NCI-H2029 (cell line): ENCODE data around the gene BAZ1B.
"Not testable (repeated sequence)": the region's sequence is repeated elsewhere in the genome, so short reads cannot be mapped to it uniquely, and the experiment has no call there.

Source experiments
- DNase-seq: peaks from one replicate; lab custom pipeline; 2025; lab: John Stamatoyannopoulos, UW

The BAZ1B gene

DNA sequence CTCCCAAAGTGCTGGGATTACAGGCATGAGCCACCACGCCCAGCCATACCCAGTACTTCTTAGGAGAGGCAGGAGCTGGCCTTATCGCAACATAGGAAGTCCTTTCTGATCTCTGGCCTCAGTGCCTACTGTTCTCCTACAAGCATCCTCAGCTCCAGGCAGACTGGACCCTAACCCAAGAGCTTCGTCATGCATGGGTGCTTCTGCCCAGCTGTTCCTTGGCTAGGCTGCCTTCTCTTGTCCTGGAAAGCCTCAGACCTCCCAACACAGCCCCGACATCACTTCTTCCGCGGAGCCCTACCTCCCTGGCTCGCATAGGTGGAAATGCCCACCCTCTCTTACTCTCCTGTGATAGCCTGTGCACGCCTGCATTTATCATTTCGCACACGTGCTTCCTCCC, 19.6 kb upstream of the BAZ1B start:
- no peak for DNase-seq

DNA sequence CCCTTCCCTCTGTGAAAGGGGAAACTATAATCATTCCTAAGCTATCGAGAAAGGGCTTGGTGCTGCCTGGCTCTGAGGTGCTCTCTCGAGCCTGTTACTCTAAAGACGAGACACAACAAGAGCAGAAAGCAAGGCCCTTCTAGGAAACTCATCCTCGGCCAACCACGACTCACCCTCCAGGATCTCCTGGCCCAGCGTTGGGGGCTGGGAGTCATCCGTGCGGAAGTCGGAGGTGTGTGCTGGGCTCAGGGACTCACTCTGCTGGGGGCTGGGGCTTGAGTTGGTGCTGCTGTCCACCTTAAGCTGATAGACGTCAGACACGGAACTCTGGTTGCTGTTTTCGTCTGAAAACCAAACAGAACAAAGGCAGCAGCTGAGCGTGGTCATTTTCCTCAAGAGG, 17.6 kb upstream of the BAZ1B start:
- no peak for DNase-seq

DNA sequence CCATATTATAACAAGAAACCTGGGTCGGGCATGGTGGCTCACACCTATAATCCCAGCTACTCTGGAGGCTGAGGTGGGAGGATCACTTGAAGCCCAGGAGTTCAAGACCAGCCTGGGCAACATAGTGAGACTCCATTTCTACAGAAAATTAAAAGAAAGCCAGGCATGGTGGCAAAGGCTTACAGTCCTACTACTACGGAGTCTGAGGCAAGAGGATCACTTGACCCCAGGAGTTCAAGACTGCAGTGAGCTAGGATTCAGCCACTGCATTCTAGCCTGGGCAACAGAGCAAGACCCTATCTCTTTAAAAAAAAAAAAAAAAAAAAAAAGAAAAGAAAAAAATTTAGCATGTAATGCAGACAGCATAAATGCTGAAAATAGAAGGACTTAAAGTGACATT, 16.4 kb upstream of the BAZ1B start:
- not testable (repeated sequence) for DNase-seq

DNA sequence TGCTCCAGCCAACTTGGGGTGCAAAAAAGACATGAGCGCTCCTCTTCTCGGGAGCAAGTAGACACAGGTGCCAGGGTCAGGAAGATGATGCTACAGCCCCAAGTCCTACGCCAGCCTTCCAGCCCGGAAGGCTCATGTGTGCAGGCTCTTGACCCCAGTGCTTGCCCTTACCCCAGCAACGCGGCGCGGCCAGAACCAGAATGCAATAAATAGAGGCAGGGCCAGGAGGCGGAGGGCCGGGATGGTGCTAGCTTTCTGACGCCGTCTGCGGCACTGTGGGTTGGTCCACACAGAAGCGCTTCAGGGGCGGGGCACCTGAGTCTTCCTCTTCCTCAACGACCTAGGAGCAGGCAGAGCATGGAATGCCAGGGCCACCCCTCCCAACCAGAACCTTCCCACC, 15.0 kb upstream of the BAZ1B start:
- no peak for DNase-seq

DNA sequence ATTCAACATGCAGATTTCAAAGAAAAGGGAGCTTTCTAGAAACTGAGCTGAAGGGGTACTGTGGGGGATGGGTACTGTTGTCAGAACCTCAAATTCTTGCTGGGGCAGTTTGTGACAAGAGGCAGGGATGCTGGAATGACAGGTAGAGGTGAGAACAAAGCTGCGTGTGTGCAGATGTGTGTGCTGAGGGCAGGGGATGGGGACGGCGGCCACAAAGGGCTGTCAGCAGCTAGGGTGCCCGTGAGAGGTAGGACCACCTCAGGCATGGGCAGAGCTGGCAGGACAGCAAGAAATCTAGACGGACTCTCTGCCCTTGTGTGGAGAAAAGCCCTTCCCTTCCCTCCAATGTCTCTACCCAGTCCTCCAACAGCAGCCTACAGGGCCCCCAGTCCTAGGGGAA, 14.4 kb upstream of the BAZ1B start:
- DNase-seq = no peak

DNA sequence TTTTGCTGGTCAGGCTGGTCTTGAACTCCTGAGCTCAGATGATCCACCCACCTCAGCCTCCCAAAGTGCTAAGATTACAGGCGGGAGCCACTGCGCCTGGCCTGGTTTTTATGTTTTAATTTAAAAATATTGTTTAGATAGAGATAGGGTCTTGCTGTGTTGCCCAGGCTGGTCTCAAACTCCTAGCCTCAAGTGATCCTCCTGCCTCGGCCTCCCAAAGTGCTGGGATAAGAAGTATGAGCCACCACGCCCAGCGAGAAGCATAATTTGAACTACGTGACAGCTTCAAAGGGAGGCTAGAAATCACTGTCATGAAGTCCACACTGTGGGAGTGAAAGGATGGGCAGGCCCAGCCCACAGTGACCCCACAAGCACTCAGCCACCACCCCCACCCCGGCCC, 13.8 kb upstream of the BAZ1B start:
- DNase-seq = not testable (repeated sequence)

DNA sequence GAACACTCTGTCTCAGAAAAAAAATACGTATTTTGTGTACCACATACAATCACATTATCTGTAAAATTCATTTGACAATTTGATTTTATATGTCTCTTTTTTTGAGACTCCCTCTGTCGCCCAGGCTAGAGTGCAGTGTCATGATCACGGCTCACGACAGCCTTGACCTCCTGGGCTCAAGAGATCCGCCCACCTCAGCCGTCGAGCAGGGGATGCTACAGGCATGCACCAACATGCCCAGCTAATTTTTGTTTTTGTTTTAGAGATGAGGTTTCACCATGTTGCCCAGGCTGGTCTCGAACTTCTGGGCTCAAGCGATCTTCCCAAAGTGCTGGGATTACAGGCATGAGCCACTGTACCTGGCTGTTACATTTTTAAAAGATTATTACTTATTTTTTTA, 11.6 kb upstream of the BAZ1B start:
- no peak for DNase-seq

DNA sequence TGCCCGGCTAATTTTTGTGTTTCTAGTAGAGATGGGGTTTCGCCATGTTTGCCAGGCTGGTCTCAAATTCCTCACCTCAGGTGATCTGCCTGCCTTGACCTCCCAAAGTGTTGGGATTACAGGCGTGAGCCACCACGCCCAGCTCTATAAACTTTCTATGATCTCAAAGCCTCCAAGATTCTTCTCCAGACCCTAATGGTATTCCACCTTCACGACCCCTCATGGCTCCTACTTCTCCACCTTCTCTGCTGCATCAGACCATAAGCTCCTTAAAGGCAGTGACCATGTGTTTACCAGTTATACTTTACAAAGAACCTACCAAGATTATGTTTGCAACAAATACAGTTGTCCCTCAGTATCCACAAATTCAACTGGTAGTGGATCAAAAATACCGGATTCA, 10.1 kb upstream of the BAZ1B start:
- no peak for DNase-seq

DNA sequence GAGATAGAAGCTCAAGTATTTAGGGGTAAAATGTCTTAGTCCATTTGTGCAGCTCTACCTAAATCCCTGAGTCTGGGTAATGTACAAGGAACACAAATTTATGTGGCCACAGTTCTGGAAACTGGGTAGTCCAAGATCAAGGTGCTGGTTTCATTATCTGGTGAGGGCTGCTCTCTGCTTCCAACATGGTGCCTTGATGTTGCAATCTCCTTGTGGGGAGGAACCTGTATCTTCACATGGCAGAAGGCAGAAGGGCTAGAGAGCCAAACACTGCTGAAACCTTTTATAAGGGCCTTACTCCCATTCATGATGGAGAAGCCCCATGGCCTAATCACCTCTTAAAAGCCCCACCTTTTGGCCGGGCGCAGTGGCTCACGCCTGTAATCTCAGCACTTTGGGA, 8.7 kb upstream of the BAZ1B start:
- DNase-seq = no peak

DNA sequence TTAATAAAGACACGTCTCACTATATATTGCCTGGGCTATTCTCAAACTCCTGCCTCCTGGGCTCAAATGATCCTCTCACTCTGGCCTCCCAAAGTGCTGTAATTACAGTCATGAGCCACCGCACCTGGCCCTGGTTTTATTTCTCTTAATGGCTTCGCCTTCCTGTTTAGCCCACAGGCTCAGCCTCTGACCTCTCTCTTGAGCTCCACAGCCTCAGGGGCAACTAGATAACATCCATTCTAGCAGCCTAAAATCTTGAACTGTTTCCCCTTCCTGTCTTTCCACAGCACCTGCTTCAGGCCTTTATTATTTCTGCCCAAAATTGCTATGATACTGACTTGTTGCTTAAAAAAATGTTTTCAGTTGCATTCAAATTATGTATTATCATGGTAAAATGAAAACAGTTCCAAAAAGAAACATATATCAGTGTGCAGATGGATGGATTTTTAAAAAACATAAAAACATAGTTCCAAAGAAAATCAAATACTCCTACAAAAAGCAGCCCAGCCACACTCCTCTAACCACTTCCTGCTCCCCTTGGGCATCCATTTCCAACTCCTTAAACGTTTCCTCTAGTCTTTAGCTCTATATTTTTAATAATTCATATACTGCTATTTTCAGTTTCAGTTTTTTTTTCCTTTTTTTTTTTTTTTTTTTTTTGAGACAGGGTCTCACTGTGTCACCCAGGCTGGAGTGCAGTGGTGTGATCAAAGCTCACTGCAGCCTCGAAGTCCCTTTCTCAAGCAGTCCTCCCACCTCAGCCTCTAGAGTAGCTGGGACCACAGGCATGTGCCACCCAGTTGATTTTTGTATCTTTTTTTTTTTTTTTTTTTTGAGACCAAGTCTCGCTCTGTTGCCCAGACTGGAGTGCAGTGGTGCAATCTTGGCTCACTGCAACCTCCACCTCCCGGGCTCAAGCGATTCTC, 5.1 kb upstream of the BAZ1B start:
- DNase-seq = peak; percentile 32

DNA sequence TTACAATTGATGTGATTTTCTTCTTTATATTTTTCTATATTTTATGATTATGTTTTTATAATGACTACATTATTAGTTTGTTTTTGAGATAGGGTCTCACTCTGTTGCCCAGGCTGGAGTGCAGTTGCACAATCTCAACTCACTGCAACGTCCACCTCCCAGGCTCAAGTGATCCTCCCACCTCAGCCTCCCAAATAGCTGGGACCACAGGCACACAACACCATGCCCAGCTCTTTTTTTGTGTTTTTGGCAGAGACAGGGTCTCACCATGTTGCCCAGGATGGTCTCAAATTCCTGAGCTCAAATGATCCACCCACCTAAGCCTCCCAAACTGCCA, 4.0 kb upstream of the BAZ1B start:
- DNase-seq = not testable (repeated sequence)

DNA sequence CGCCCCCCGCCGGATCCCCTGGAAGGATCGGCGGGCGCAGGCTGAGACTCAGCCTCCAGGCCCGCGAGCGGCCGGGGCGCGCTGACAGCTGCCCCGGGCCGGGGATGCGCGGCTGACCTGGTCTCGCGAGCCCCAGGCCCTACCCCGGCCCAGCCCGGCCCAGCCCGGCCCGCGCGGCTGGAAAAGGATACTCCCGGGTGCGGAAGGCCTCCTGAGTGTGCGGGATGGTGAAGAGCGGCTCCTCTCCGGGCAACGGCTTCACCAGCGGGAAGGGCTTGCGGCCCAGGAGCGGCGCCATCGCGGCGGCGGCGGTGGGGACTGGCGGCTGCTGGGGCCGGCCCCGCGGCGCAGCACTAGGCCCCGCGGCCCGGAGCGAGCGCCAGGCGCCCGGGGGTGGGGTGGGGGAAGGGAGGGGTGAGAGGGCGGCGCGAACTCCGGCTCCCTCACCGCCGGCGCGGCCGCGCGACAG, 423 bp downstream of the BAZ1B start:
- DNase-seq = no peak

DNA sequence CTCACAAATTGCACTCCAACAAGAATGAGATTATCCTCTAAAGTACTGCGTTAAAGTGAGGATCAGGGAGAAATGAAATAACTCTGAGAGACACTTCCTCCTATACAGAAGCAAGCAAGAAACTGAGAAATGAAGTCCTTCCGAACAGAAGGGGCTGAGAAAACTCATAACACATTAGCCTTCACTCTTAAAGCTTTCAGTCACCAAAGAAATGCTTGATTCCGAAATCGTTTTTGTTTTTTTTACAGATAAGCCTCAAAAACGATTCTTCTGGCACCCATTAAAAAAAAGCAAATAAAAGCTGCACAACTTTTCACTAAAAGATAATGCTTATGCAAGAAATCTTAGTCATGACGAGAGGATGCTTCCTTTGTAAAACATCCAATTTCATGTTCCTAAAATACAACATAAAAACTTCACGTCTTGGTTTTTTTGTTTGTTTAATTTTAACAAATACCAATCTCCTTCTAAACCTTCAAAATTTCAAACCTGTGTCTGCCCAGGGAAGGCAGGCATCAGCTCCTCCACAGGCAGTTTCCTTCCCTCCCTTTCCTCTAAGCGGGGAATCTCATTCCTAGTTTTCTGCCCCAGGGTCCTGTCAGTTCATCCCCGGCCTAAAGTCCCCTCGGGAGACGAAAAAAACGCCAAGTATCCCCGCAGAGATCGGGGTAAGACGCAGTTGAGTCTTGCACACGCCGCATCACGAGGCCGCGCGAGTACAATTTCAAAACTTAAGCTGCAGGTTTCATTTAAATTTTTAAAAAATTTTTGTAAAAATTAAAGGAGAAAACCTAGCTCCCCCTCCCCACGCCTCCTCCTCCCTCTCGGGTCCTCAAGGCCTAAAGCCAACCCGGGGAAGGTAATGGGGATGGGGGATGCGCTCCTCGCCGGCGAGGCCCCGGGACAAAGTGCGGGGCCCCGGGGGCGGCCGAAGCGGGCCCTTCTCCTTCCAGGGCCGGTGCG, 1.1 kb downstream of the BAZ1B start:
- no peak for DNase-seq

DNA sequence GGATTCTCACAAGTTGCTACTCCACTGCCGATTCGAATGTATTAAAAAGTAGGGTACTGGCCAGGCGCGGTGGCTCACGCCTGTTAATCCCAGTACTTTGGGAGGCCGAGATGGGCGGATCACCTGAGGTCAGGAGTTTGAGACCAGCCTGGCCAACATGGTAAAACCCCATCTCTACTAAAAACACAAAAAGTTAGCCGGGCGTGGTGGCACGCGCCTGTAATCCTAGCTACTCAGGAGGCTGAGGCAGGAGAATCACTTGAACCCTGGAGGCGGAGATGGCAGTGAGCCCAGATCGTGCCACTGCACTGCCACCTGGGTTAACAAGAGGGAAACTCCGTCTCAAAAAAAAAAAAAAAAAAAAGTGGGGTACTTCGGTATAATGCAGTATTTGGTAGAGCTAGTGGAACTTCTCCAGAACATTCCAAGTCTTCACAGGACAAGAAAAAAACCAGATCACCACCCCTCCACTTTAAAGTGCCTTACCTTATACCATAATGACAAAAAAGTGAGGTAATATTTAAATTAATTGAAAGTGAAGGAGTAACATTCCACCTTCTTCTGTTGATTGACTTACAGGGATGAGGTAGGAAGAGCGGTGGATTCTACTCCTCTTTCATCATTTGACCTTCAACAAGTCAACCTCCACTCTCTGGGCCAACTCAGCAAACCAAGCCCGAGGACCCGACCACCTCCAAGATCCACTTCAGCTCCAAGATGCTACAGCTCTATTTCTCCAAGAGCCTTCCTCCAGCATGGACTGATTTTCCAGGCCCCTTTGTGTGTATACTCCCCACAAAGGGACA, 2.0 kb downstream of the BAZ1B start:
- no peak for DNase-seq

DNA sequence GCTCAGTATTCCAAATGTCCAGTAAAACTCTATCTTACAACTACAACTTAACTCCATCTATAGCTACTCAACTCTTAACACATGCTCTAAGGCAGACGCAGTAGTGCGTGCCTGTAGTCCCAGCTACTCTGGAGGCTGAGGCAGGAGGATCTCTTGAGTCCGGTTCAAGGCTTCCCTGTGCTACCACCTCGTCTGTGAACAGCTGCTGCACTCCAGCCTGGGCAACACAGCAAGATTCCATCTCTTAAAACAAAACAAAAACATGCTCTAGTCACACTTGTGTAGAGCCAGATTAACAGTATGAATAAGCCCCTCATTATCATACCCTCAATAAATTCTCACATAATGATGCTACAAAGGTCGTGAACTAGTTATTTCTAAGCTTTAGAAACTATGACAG, 3.6 kb downstream of the BAZ1B start:
- no peak for DNase-seq

DNA sequence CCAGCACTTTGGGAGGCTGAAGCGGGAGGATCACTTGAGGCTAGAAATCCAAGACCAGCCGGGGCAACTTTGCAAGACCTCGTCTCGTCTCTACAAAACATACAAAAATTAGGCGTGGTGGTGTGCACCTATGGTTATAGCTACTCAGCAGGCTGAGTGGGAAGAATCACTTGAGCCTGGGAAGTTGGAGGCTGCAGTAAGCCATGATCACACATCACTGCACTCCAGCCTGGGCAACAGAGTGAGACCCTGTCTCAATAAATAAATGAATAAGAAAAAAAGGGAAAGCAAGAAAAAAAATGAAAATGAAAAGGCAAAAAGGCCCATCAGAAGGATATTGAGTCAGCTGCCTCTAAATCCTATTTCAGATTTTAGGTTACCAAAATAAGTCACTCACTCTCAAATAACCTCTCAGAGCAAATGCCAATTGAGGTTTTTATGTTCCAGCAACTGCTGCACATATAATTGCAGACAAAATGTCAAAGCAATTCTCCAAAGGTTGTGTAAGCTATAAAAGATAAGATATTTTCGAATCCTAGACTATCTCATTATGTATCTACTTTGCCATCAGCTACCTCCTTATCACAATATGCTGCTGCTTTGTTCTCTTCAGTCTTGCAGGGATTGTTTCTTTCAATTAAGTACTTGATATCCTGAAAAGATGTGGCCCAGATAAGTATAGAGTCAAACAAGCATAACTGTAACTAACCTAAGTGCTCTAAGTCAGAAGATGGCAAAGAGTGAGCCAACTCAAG, 4.7 kb downstream of the BAZ1B start:
- no peak for DNase-seq

DNA sequence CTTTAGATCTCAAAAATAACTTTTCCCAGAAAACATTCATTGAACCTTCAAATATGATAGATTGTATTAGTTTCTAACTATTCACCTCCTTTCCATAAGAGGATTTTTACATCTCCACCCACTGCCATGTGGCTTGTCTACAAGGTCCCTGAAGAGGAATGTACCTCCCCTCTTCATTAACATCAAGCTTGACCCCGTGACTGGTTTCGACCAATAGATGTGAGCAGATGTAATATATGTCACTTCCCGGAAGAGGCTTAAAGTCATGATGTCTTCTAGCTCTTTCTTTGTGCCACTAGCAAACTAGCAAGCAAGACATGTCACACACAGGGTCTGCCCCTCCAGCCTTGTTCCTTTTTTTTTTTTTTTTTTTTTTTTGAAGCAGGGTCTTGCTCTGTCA, 6.9 kb downstream of the BAZ1B start:
- no peak for DNase-seq

DNA sequence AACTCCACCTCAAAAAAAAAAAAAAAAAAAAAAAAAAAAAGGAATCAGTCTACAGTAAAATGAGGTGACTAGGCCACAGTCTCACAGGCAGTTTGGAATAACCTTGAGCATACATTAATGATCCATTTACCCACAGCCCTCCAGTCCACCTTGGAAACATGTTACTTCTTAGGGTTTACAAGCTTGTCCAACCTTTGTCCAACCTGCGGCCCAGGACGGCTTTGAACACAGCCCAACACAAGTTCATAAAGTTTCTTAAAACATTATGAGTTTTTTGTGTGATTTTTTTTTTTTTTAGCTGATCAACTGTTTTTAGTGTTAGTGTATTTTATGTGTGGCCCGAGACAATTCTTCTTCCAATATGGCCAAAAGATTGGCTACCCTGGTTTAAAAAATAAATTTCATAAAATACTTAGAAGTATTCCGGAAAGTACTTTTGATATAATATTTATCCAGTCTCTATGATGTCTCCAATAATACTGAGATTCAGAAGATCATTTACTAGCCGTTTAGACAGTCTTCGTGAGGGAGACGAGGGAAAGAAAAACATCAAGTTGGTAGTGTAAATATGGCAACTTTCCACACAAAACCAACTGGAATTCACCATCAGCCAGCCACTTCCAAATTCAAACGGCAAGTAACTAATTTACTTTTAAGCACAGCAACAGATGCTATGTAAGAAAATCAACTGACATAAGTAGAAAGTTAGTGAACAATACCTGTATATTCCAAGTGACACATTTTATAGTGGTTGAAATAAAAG, 9.9 kb downstream of the BAZ1B start:
- DNase-seq = no peak

DNA sequence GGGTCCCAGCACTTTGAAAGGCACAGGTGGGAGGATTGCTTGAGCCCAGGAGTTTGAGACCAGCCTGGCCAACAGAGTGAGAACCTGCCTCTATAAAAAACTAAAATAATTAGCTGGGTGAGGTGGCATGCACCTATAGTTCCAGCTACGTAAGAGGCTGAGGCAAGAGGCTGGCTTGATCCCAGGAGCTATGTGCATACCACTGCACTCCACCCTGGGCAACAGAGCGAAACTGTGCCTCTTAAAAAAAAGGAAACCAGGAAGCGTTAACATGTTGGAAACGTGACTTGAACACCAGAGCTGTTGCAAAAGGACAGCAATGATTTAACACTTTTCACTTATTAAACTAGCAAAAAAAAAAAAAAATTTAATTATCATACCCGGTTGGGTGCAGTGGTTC, 12.6 kb downstream of the BAZ1B start:
- peak; percentile 28 for DNase-seq

DNA sequence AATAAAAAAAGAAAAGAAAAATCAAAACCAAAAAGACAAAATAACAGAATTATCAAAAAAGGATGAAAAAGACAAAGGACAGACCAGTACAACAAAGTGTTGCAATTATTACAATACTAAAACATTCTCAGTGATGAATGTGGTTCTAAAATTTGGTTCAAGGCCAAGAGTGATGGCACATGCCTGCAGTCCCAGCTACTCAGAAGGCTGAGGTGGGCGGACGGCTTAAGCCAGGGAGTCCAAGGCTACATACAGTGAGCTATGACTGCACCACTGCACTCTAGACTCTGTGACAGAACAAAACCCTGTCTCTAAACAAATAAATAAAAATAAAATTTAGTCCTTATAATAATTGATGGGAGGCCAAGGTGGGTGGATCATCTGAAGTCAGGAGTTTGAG, 14.5 kb downstream of the BAZ1B start:
- no peak for DNase-seq

DNA sequence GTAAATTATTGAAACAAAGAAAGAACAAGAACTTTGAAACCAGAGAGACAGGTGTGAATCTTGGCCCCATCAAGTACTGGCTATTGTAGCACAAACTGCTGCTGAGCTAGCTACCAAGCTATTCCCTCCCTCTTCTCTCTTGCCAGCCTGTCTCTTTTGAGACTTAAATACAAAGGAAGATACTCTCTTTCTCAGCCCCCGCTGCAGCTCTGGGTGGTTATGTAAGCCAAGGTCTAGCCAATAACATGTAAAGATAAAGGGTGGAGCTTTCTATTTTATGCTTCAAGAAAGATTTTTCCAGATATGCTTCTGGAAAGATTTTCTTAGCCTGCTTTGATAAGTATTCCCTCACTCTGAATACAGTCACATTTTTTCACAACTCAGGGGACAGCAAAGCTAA, 17.2 kb downstream of the BAZ1B start:
- DNase-seq = no peak
